Measurements from ENCODE around the gene WDR82. TPM values are rescaled to one million over a fixed set of nuclear protein-coding genes. Genes with fewer than 3 reads are reported as not detected.

Gene WDR82
- total RNA-seq, 4 donors from 2014 or later: 24.6 to 128 (median 70.3) TPM

GRCh38 chr3:52281981-52282801, 3.7 kb upstream of the WDR82 start:
- no peaks in the 10 kb centered on the region for H3K27me3 ChIP-seq
- peaks cover 0 to 9% of the 10 kb centered on the region in 2 donors for H3K4me1 ChIP-seq
- no peaks in the 10 kb centered on the region for H3K9me3 ChIP-seq
- no peaks in the 10 kb centered on the region for H3K36me3 ChIP-seq
- intact Hi-C loops (cut with DNase I; ENCODE audit: low total_unique reads): loop anchor here (5.0 kb wide), 1 partner anchor 125 kb away; no protein-coding TSS in a partner anchor
- no peak overlapping the region for H3K27ac ChIP-seq
- no peak overlapping the region for H3K4me3 ChIP-seq
- no peak for DNase-seq
- TF ChIP-seq POLR2A (IDR thresholded peaks at IDR 0.05): no peak
- no peak for TF ChIP-seq CTCF (IDR thresholded peaks at IDR 0.05)

GRCh38 chr3:52280050-52280461, 1.6 kb upstream of the WDR82 start:
- Histone ChIP-seq H3K36me3 (no peaks in the 10 kb centered on the region), H3K4me1 (peaks cover 4 to 5% of the 10 kb centered on the region in 2 donors), H3K27me3 (no peaks in the 10 kb centered on the region), H3K9me3 (no peaks in the 10 kb centered on the region), H3K27ac (peak overlapping the region; percentile 93 to 97), H3K4me3 (no peak overlapping the region)
- no peak for TF ChIP-seq POLR2A (IDR thresholded peaks at IDR 0.05)
- no peak for TF ChIP-seq CTCF (IDR thresholded peaks at IDR 0.05)
- intact Hi-C loops (cut with DNase I; ENCODE audit: low total_unique reads): loop anchor here (5.0 kb wide), 1 partner anchor 127 kb away; no protein-coding TSS in a partner anchor
- no peak for DNase-seq

- no peaks in the 10 kb centered on the region for H3K27me3 ChIP-seq
- H3K4me1 ChIP-seq: peaks cover 4 to 5% of the 10 kb centered on the region in 2 donors
- H3K9me3 ChIP-seq: no peaks in the 10 kb centered on the region
- peak overlapping the region; percentile 93 to 97 for H3K27ac ChIP-seq
- TF ChIP-seq CTCF (IDR thresholded peaks at IDR 0.05): no peak
- TF ChIP-seq POLR2A (IDR thresholded peaks at IDR 0.05): no peak
- peak overlapping the region; percentile 81 to 88 for H3K4me3 ChIP-seq
- no peak for DNase-seq
- intact Hi-C loops (cut with DNase I; ENCODE audit: low total_unique reads): no loop called here
- no peaks in the 10 kb centered on the region for H3K36me3 ChIP-seq
These were observed 1.1 kb upstream of the WDR82 start for GRCh38 chr3:52279596-52279995.

GRCh38 chr3:52277972-52278509, 408 bp downstream of the WDR82 start:
- intact Hi-C loops (cut with DNase I; ENCODE audit: low total_unique reads): no loop called here
- TF ChIP-seq CTCF (IDR thresholded peaks at IDR 0.05) (peak in 3 of 4 experiments; percentile 11 to 46 (median 41)), POLR2A (IDR thresholded peaks at IDR 0.05) (no peak)
- no peaks in the 10 kb centered on the region for H3K27me3 ChIP-seq
- peak in 1 of 2 donors; percentile 55 for DNase-seq
- H3K4me3 ChIP-seq: peak overlapping the region; percentile 81 to 88
- no peaks in the 10 kb centered on the region for H3K36me3 ChIP-seq
- no peaks in the 10 kb centered on the region for H3K9me3 ChIP-seq
- peak overlapping the region; percentile 93 to 97 for H3K27ac ChIP-seq
- H3K4me1 ChIP-seq: peaks cover 4 to 5% of the 10 kb centered on the region in 2 donors

All from uterus (tissue), 4 donors.